Caco-2 (cell line): Measurements from ENCODE around the gene LYPLAL1. TPM values are rescaled to one million over a fixed set of nuclear protein-coding genes. Genes with fewer than 3 reads are reported as not detected.

ENCODE experiments used
- BruUV-seq: library from RNA; stranded (reverse); fragments of 400-500 nt; replicated peaks from 2 replicates; lab custom pipeline; 2021; lab: Mats Ljungman, UMichigan
- CTCF ChIA-PET: fragments of 300-600 bp; sonication (Branson Sonifier 250); formaldehyde crosslinking; loops from one replicate; lab custom pipeline; 2022; ENCODE audit warnings: antibody characterized with exemption; lab: Charles Lee
- POLR2A ChIA-PET: fragments of 300-600 bp; sonication (Branson Sonifier 250); formaldehyde crosslinking; loops from one replicate; lab custom pipeline; 2022; ENCODE audit warnings: antibody characterized with exemption; lab: Charles Lee
- DNase-seq, 2 experiments: peaks; one replicate each; pipeline versions ENCODE4 v3.0.0 to v3.0.0-alpha.2; 2020 to 2022
- H3K27me3 ChIP-seq: replicated peaks from 2 replicates; pipeline ENCODE4 v1.6.0; 2011; ENCODE audit warnings: low read length; ENCODE audit not compliant: control insufficient read depth, insufficient read depth
- H3K36me3 ChIP-seq: 2 replicates; pipeline ENCODE4 v1.5.1; 2011; ENCODE audit warnings: low read length; ENCODE audit not compliant: control insufficient read depth, insufficient read depth
- H3K4me1 ChIP-seq: fragments of 250-450 bp; sonication (Bioruptor Pico); 2 replicates; pipeline ENCODE4 v1.5.1; 2020; ENCODE audit warnings: mild to moderate bottlenecking
- H3K4me3 ChIP-seq: 2 replicates; pipeline ENCODE4 v1.5.1; 2011; ENCODE audit warnings: low read depth, mild to moderate bottlenecking, control low read depth, low read length
- H3K9me3 ChIP-seq: fragments of 250-450 bp; sonication (Bioruptor Pico); 2 replicates; pipeline ENCODE4 v1.5.1; 2020; ENCODE audit warnings: mild to moderate bottlenecking, moderate library complexity
- H3K27ac Mint-ChIP-seq: one replicate; pipeline ENCODE4 v1.8.0; 2022; ENCODE audit warnings: mixed read lengths; ENCODE audit not compliant: unreplicated experiment
- H3K27me3 Mint-ChIP-seq: one replicate; pipeline ENCODE4 v1.8.0; 2022; ENCODE audit warnings: mixed read lengths; ENCODE audit not compliant: insufficient read depth, unreplicated experiment
- H3K36me3 Mint-ChIP-seq: one replicate; pipeline ENCODE4 v1.8.0; 2022; ENCODE audit warnings: mild to moderate bottlenecking, mixed read lengths; ENCODE audit not compliant: insufficient read depth, unreplicated experiment
- H3K4me1 Mint-ChIP-seq: one replicate; pipeline ENCODE4 v1.8.0; 2022; ENCODE audit warnings: low read depth, mixed read lengths; ENCODE audit not compliant: unreplicated experiment
- H3K4me3 Mint-ChIP-seq: one replicate; pipeline ENCODE4 v1.8.0; 2022; ENCODE audit warnings: mild to moderate bottlenecking, moderate library complexity, mixed read lengths; ENCODE audit not compliant: unreplicated experiment
- H3K9me3 Mint-ChIP-seq: one replicate; pipeline ENCODE4 v1.8.0; 2022; ENCODE audit warnings: mixed read lengths; ENCODE audit not compliant: unreplicated experiment
- CTCF ChIP-seq, 2 experiments: fragments of 200-600 bp in 1 of 2; IDR thresholded peaks; 1 replicate in 1 of 2; 2 replicates in 1 of 2; pipeline versions ENCODE4 v1.5.1 to v1.8.0; 2011 to 2022; ENCODE audit warnings: antibody characterized with exemption in 1 of 2, control low read depth in 1 of 2, inconsistent platforms in 1 of 2, low read depth in 1 of 2, low read length in 1 of 2, mild to moderate bottlenecking in 1 of 2, moderate library complexity in 1 of 2; ENCODE audit not compliant: insufficient read depth in 1 of 2, severe bottlenecking in 1 of 2, unreplicated experiment in 1 of 2
- intact Hi-C: fragments of 100-400 bp; cut with micrococcal nuclease; formaldehyde crosslinking; loops from one replicate; pipeline ENCODE4 v1.10.0; 2022; ENCODE audit not compliant: unreplicated experiment
- total RNA-seq: library from RNA; stranded (reverse); gene quantifications from 2 replicates; pipeline ENCODE4 v1.2.3, GENCODE V29; 2022

Gene LYPLAL1
- total RNA-seq, 1 experiment from 2014 or later = 20.4 TPM

- POLR2A ChIA-PET = no interaction called here
- Mint-ChIP-seq H3K4me1 (no peaks in the 10 kb centered on the region), H3K36me3 (no peaks in the 10 kb centered on the region), H3K27ac (no peak overlapping the region), H3K27me3 (no peaks in the 10 kb centered on the region), H3K9me3 (no peaks in the 10 kb centered on the region), H3K4me3 (no peak overlapping the region)
- CTCF ChIA-PET = no interaction called here
- H3K4me3 ChIP-seq = no peak overlapping the region
- no peaks in the 10 kb centered on the region for H3K9me3 ChIP-seq
- BruUV-seq = no TSS peak
- no peak for DNase-seq
- H3K36me3 ChIP-seq = no peaks in the 10 kb centered on the region
- no peak for TF ChIP-seq CTCF (IDR thresholded peaks at IDR 0.05; ENCODE audit: insufficient read depth in 1 of 2, low read depth in 1 of 2, low read length in 1 of 2, severe bottlenecking in 1 of 2, unreplicated experiment in 1 of 2)
- intact Hi-C loops = no loop called here
- H3K27me3 ChIP-seq = no peaks in the 10 kb centered on the region
- H3K4me1 ChIP-seq = no peaks in the 10 kb centered on the region
Measured at GRCh38 chr1:219236933-219237610, 63.4 kb downstream of the LYPLAL1 start.

- Mint-ChIP-seq H3K27me3 (no peaks in the 10 kb centered on the region), H3K36me3 (no peaks in the 10 kb centered on the region), H3K9me3 (no peaks in the 10 kb centered on the region), H3K4me1 (no peaks in the 10 kb centered on the region), H3K4me3 (no peak overlapping the region), H3K27ac (no peak overlapping the region)
- POLR2A ChIA-PET = no interaction called here
- no peak for DNase-seq
- Histone ChIP-seq H3K9me3 (no peaks in the 10 kb centered on the region), H3K36me3 (no peaks in the 10 kb centered on the region), H3K4me3 (no peak overlapping the region), H3K27me3 (no peaks in the 10 kb centered on the region), H3K4me1 (no peaks in the 10 kb centered on the region)
- no peak for TF ChIP-seq CTCF (IDR thresholded peaks at IDR 0.05; ENCODE audit: insufficient read depth in 1 of 2, low read depth in 1 of 2, low read length in 1 of 2, severe bottlenecking in 1 of 2, unreplicated experiment in 1 of 2)
- CTCF ChIA-PET = no interaction called here
- no TSS peak for BruUV-seq
- intact Hi-C loops = no loop called here
Measured at GRCh38 chr1:219239518-219239917, 65.8 kb downstream of the LYPLAL1 start.

- no peak for DNase-seq
- Histone ChIP-seq H3K36me3 (no peaks in the 10 kb centered on the region), H3K27me3 (no peaks in the 10 kb centered on the region), H3K9me3 (no peaks in the 10 kb centered on the region), H3K4me3 (no peak overlapping the region), H3K4me1 (no peaks in the 10 kb centered on the region)
- POLR2A ChIA-PET = interaction anchor here (0.6 kb wide), 1 partner anchor 24 kb away, joined by 7 read pairs; no protein-coding TSS in a partner anchor
- TF ChIP-seq CTCF (IDR thresholded peaks at IDR 0.05; ENCODE audit: insufficient read depth in 1 of 2, low read depth in 1 of 2, low read length in 1 of 2, severe bottlenecking in 1 of 2, unreplicated experiment in 1 of 2) = no peak
- no TSS peak for BruUV-seq
- no peaks in the 10 kb centered on the region for H3K4me1 Mint-ChIP-seq
- CTCF ChIA-PET = no interaction called here
- H3K27ac Mint-ChIP-seq = no peak overlapping the region
- no peaks in the 10 kb centered on the region for H3K27me3 Mint-ChIP-seq
- no peaks in the 10 kb centered on the region for H3K9me3 Mint-ChIP-seq
- H3K36me3 Mint-ChIP-seq = no peaks in the 10 kb centered on the region
- no peak overlapping the region for H3K4me3 Mint-ChIP-seq
- intact Hi-C loops = no loop called here
Measured at GRCh38 chr1:219244864-219245263, 71.2 kb downstream of the LYPLAL1 start.
